ENCODE results near the gene MAK. TPM values are rescaled to one million over a fixed set of nuclear protein-coding genes. Genes with fewer than 3 reads are reported as not detected.

Gene MAK
- total and polyA plus RNA-seq, 4 donors: 1.0 to 4.6 (median 2.7) TPM

GRCh38 chr6:10852361-10852960 is 14.1 kb upstream of the MAK start:
- Histone ChIP-seq H3K27ac (ENCODE audit: low read depth in 1 of 2, low read length in 1 of 2) (no peak overlapping the region), H3K27me3 (ENCODE audit: control insufficient read depth in 3 of 3, insufficient read depth in 3 of 3, low read length in 2 of 3) (no peaks in the 10 kb centered on the region), H3K9ac (ENCODE audit: insufficient read depth in 1 of 2, low read length in 2 of 2) (no peak overlapping the region), H3K36me3 (ENCODE audit: control insufficient read depth in 4 of 4, insufficient read depth in 4 of 4, low read length in 4 of 4) (no peaks in the 10 kb centered on the region), H3K4me3 (no peak overlapping the region), H3K9me3 (ENCODE audit: control insufficient read depth in 4 of 4, insufficient read depth in 3 of 4, low read length in 3 of 4) (peaks cover 0 to 2% (median 0%) of the 10 kb centered on the region in 4 donors), H3K4me1 (ENCODE audit: control insufficient read depth in 5 of 5, insufficient read depth in 5 of 5, low read length in 5 of 5) (no peaks in the 10 kb centered on the region)
- WGBS, 2 donors: 78 to 87% methylated on average over 11 of the region's 11 CpGs
- ATAC-seq (ENCODE audit: insufficient read depth, low FRiP score) (no peak), DNase-seq (peak in 2 of 3 donors; percentile 14 to 33)
- TF ChIP-seq, protein P1, sequence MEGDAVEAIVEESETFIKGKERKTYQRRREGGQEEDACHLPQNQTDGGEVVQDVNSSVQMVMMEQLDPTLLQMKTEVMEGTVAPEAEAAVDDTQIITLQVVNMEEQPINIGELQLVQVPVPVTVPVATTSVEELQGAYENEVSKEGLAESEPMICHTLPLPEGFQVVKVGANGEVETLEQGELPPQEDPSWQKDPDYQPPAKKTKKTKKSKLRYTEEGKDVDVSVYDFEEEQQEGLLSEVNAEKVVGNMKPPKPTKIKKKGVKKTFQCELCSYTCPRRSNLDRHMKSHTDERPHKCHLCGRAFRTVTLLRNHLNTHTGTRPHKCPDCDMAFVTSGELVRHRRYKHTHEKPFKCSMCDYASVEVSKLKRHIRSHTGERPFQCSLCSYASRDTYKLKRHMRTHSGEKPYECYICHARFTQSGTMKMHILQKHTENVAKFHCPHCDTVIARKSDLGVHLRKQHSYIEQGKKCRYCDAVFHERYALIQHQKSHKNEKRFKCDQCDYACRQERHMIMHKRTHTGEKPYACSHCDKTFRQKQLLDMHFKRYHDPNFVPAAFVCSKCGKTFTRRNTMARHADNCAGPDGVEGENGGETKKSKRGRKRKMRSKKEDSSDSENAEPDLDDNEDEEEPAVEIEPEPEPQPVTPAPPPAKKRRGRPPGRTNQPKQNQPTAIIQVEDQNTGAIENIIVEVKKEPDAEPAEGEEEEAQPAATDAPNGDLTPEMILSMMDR (IDR thresholded peaks at IDR 0.05; ENCODE audit: control extremely low read depth, extremely low read depth): no peak

DNA sequence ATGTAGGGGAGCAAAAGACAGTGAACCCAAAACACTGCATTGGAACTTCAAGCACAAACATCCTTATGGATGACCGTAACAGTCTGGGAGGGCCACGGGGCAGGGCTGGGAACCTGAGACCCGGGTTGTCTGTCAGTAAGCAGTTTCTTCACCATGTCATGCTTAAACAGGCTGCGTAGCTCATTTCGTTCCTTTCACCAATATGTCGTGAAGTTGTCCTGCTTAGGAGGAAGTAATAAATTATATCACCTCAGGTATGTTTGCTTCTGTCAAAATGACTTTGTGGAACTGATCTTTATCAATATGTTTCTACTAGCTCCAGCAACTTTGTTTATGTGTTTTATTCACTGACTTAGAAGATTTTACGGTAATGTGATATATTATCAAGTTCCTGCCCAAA is 12.4 kb upstream of the MAK start:
- DNase-seq (no peak), ATAC-seq (ENCODE audit: insufficient read depth, low FRiP score) (no peak)
- Histone ChIP-seq H3K9ac (ENCODE audit: insufficient read depth in 1 of 2, low read length in 2 of 2) (no peak overlapping the region), H3K27ac (ENCODE audit: low read depth in 1 of 2, low read length in 1 of 2) (no peak overlapping the region), H3K4me1 (ENCODE audit: control insufficient read depth in 5 of 5, insufficient read depth in 5 of 5, low read length in 5 of 5) (no peaks in the 10 kb centered on the region), H3K4me3 (no peak overlapping the region), H3K9me3 (ENCODE audit: control insufficient read depth in 4 of 4, insufficient read depth in 3 of 4, low read length in 3 of 4) (peaks cover 0 to 2% (median 0%) of the 10 kb centered on the region in 4 donors), H3K36me3 (ENCODE audit: control insufficient read depth in 4 of 4, insufficient read depth in 4 of 4, low read length in 4 of 4) (no peaks in the 10 kb centered on the region), H3K27me3 (ENCODE audit: control insufficient read depth in 3 of 3, insufficient read depth in 3 of 3, low read length in 2 of 3) (no peaks in the 10 kb centered on the region)
- TF ChIP-seq, protein P1 (IDR thresholded peaks at IDR 0.05; ENCODE audit: control extremely low read depth, extremely low read depth): no peak
- WGBS, 2 donors: 53 to 60% methylated on average over 7 of the region's 7 CpGs

GRCh38 chr6:10849901-10850300 is 11.6 kb upstream of the MAK start:
- ATAC-seq (ENCODE audit: insufficient read depth, low FRiP score) (no peak), DNase-seq (no peak)
- no peaks in the 10 kb centered on the region for H3K36me3 ChIP-seq (ENCODE audit: control insufficient read depth in 4 of 4, insufficient read depth in 4 of 4, low read length in 4 of 4)
- H3K4me3 ChIP-seq: no peak overlapping the region
- H3K9me3 ChIP-seq (ENCODE audit: control insufficient read depth in 4 of 4, insufficient read depth in 3 of 4, low read length in 3 of 4): no peaks in the 10 kb centered on the region
- H3K9ac ChIP-seq (ENCODE audit: insufficient read depth in 1 of 2, low read length in 2 of 2): no peak overlapping the region
- no peaks in the 10 kb centered on the region for H3K27me3 ChIP-seq (ENCODE audit: control insufficient read depth in 3 of 3, insufficient read depth in 3 of 3, low read length in 2 of 3)
- TF ChIP-seq, protein P1 (IDR thresholded peaks at IDR 0.05; ENCODE audit: control extremely low read depth, extremely low read depth): no peak
- no peaks in the 10 kb centered on the region for H3K4me1 ChIP-seq (ENCODE audit: control insufficient read depth in 5 of 5, insufficient read depth in 5 of 5, low read length in 5 of 5)
- 87 to 89% methylated on average over 4 of the region's 4 CpGs for WGBS, 2 donors
- no peak overlapping the region for H3K27ac ChIP-seq (ENCODE audit: low read depth in 1 of 2, low read length in 1 of 2)

DNA sequence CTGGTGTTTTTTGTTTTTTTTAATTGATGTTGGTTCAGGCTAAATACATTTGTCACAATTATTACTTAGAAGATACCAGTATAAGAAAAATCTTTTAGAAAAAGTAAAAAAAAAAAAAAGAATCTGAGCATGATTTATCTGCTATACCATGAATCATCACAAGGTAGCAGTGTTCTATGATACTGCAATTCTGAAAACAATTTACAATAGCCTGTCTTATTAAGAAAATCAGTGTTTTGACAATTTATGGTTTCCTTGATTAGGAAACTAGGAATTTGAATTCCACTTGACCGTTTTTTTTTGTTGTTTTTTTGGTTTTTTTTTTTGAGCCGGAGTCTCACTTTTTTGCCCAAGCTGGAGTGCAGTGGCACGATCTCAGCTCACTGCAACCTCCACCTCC is 9.3 kb upstream of the MAK start:
- DNase-seq: no peak
- no peak overlapping the region for H3K27ac ChIP-seq (ENCODE audit: low read depth in 1 of 2, low read length in 1 of 2)
- no peak for ATAC-seq (ENCODE audit: insufficient read depth, low FRiP score)
- H3K4me3 ChIP-seq: no peak overlapping the region
- H3K9ac ChIP-seq (ENCODE audit: insufficient read depth in 1 of 2, low read length in 2 of 2): no peak overlapping the region
- H3K9me3 ChIP-seq (ENCODE audit: control insufficient read depth in 4 of 4, insufficient read depth in 3 of 4, low read length in 3 of 4): no peaks in the 10 kb centered on the region
- TF ChIP-seq, protein P1 (IDR thresholded peaks at IDR 0.05; ENCODE audit: control extremely low read depth, extremely low read depth): no peak
- no peaks in the 10 kb centered on the region for H3K36me3 ChIP-seq (ENCODE audit: control insufficient read depth in 4 of 4, insufficient read depth in 4 of 4, low read length in 4 of 4)
- no peaks in the 10 kb centered on the region for H3K4me1 ChIP-seq (ENCODE audit: control insufficient read depth in 5 of 5, insufficient read depth in 5 of 5, low read length in 5 of 5)
- WGBS, 2 donors: 76 to 78% methylated on average over 3 of the region's 3 CpGs
- no peaks in the 10 kb centered on the region for H3K27me3 ChIP-seq (ENCODE audit: control insufficient read depth in 3 of 3, insufficient read depth in 3 of 3, low read length in 2 of 3)
